ENCODE data around the gene IQSEC1.

IQSEC1 gene

DNA sequence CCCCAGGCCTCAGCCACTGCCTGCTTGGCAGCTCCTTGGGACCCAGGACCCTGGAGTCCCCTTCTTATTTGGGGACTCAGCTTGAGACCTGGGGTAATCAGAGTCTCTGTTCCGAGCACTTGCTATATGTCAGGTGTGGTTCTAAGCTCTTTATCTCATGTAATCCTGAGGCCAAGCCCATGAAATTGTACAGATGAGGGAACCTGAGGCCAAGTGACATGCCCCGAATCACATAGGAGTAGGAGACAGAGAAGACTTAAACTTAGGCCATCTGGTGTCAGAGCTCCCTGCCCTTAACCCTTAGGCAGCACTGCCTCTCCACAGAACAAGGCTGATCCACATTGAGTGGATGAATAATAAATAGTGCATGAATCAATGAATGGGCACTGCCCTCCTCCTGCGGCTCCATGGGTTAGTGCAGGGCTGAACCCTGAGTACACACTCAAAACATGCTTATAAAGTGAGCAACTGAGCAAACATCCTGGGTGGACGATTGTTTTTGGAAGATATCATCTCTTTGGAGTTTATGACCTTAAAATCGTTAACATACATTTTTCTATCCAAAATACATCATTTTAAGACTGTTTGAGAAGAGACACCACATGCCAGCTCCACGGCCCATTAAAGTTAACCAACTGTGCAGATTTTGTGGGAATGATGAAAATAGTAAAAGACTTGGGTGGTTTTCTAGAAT lies 33.2 kb upstream of the IQSEC1 start:
- DNase-seq = peak; percentile 71

DNA sequence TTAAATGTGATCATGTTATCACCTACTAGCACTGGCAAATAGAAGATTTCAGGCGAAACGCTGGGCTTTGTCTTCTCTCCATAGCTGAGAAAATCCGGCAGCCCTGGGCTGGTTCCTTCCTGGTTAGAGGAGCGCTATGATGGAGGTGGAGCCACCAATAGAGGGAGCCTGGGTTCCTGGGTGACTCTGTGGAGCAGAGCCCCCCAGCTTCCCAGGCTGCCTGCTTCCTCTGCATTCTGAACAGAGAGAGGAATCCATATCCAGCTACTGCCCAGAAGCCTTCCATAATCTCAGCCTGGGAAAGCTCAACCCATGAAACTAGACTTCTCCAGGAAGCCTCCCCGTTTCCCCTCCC lies 32.6 kb upstream of the IQSEC1 start:
- peak; percentile 30 for DNase-seq

DNA sequence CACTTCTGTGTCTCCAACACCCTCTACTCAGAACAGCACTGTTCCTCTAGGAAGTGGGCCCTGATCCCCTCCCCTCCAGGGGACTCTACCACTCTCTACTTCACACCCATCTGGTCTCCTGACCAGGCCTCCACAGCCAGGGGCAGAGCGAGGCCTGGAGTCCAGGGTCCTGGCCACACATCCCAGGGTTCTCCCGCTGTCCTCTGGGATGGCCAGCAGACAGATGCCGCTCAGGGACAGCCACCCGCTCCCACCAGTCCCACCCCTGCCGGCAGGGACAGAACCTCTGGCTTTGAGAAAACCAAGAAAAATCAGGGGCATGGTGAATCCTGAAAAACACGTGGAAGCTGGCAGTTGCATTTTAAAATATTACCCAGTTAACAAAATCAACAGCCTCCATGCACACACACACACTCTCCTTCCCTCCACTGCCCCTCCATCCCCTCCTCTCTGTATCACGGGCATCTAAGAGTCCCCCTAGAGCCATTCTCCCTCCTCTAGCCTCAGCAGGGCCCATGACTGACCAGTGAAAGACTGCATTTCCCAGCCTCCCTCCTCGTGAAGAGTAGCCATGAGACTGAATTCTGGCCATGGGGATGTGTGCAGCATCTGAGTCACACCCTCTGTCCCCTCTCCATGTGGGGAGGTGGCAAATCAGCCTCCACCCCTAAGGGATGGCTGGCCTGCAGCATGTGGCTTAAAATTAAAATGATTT lies 32.1 kb upstream of the IQSEC1 start:
- DNase-seq = no peak

DNA sequence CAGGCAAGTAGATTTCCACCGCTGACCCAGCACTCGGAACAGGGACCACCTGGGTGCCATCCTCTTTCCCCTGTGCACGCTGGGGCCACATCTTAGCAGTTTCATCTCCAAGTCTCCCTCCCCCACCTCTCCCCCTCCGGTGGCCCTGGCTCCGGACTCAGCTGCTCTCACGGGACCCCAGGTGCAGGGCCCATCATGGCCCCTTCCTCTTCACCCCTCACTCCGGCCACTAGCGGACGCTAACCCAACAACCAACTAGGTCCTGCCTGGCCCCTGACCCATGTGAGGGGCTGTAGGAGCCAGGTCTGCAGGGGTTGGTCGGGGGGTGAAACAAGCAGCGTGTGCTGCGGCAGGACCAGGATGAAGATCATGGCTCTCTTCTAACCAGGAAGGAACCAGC lies 31.3 kb upstream of the IQSEC1 start:
- DNase-seq = no peak

DNA sequence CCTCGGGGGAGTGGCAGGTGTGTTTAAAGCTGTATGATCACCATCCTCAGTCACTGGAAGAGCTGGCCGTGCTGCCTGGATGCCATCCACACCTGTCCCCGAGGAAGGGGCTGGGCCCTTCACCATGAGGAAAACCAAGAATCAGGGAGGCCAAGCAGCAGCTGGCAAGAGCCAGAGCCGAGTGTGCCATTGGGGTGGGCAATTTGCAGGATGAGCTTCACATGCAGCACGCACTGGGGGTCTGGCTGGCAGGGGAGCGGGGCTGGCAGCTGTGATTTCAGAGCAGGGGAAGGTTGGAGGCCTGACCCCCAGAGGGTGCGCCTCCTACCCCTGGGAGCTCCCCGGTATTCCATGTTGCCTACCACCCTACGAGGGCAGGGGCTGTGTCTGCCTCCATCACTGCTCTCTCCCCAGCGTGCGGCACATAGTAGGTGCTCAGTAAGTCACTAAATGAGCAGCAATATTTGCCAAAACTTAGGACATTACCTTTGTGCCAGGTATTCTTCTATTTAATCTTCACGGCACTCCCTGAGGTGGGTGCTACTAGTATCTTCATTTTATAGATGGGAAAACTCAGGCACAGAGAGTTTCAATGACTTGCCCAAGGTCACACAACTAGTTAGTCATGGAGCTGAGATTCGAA lies 30.3 kb upstream of the IQSEC1 start:
- DNase-seq = no peak

DNA sequence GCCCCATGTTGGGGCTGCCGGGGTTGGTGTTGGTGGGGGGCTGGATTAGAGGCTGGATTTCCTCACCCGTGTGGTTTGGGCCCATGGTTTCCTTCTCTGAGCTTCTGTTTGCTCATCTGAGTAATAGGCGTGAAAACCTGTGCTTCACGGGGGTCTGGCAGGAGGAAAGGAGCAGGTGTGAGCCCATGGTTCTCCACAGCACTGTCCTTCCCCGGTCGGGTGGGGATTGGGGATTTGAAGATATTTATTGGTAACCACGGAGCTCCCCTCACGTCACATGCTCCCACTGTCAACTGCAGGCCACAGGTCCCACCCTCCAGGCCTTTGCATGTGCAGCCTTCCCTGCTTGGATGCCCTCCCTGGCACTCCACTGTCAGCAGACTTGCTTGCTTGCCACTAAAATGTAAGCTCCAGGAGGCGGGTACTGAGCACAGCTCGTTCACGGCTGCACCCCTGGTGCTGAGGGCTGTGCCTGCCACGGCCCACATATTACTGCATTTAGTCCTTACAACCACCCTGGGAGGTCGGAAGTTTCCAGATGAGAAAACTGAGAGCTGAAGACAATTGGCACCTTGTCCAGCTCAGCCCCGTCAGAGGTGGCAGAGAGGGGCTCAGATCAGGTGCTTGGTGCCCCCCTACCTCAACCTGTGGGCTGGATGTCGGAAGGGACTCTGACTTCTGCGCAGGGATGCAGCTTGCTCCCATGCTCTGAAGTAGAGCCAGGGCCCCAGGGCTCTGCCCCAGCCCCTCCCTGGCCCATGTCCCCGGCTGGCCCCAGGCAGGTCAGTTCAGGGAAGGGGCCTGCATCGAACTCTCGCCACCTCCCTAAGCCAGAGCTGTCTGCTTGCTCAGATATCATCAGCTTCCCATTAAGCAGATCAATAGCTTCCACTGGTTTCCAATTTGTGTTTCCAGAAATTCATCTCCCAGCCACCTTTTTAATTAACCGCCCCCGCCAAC lies 29.4 kb upstream of the IQSEC1 start:
- no peak for DNase-seq

DNA sequence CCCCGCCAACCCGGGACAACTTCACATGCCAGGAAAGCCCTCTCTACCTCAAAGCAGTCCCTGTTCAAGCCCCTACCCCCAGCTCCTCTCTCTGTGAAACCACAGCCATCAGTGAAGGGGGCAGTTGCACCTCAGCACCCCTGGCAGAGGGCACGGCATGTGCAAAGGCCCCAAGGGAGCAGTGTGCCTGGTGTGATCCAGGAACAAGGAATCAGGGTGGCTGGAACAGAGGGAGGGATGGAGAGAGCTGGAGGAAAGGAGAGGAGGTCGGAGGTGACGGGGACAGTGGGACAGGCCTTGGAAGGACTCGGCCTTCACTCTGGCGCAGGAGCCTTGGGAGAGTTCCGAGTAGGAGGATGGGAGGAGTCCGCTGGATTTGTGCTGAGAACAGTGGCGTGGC lies 26.5 kb upstream of the IQSEC1 start:
- no peak for DNase-seq

DNA sequence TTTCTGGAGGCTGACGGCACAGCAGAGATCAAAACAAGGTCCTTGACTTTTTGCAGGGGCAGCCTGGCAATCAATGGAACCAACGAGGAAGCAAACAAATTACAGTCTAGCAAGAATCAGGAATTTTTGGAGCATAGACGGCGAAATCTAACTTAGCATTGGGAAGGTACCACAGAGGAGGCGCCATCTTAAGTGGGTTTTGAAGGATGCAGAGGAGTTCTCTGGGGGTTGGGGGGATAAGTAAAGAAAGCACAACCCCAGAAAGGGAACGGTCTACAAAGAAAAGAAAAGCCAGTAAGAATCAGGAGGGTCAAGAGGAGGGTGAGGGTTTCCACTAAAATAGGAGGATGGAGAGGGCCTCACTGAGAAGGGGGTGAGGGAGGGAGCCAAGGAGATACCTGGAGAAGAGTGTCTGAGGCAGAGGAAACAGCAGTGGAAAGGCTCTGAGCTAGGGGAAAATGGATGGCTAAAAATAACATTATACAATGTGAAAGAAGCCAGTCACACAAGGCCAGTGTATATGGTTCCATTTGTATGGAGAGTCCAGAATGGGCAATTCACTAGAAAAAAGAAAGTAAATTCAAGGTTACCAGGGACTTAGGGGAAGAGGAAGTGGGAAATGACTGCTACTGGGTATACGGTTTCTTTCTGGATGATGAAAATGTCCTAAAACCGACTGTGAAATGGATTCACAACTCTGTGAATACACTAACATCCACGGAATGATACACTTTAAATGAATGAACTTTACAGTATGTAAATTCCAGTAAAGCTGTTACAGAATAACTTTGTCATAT lies 25.2 kb upstream of the IQSEC1 start:
- DNase-seq = no peak

DNA sequence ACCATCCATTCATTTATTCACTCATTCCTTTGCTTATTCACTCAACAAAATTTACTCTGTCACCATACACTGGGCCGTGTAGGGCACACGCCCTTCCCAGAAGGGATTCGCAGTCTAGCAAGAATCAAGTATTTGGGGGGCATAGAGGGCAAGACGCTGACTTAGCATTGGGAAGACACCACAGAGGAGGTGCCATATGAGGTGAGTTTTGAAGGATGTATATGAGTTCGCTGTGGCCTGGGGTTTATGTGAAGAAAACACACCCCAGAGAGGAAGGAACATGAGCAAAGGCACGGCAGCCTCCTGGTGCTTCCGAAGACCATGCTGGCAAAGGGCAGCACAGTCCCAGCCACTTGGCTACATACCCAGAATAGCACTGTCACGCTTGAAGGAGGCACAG lies 23.1 kb upstream of the IQSEC1 start:
- no peak for DNase-seq

DNA sequence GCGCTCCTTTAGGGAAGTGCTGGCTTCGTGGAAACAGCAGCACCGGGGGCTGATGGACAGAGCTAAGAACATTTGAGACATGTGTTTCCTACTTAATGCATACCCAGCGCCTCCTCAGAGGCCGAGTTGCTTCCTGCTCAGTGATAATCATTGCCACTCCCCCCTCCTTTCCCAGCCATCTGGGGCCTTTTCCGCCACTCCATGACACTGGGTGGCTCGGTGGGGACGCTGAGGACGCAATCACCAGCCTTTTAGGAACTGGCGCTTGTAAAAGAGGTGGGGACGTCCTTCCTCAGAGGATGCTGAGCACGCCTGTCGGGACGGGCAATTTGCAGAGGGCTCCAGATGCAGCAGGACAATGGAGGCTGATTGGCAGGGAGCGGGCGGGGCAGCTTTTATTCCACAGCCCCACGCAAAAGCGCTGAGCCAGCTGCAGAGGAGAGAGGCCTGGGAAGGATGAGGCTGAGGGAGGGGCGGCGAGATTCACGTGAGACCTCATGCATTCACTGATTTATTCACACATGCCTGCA lies 22.2 kb upstream of the IQSEC1 start:
- DNase-seq = peak; percentile 61

DNA sequence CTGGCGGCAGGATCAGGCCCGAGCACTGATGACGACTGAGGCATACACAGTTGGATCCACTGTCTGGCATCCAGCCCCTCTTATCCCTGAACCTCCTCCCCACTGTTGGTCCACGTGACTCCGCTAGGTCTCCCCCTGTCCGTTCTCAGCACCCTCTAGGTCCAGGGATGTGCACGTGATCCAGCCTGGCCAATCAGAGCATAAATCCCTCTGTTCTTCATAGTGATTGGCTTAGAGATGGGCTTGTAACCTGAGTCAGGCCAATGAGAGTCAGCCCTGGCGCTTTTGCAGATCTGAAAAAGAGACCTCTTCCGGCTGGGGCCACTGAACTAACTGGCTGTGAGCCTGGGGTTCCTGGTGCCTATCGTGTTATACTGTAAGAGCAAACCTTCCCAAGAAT lies 20.5 kb upstream of the IQSEC1 start:
- DNase-seq = peak; percentile 13

DNA sequence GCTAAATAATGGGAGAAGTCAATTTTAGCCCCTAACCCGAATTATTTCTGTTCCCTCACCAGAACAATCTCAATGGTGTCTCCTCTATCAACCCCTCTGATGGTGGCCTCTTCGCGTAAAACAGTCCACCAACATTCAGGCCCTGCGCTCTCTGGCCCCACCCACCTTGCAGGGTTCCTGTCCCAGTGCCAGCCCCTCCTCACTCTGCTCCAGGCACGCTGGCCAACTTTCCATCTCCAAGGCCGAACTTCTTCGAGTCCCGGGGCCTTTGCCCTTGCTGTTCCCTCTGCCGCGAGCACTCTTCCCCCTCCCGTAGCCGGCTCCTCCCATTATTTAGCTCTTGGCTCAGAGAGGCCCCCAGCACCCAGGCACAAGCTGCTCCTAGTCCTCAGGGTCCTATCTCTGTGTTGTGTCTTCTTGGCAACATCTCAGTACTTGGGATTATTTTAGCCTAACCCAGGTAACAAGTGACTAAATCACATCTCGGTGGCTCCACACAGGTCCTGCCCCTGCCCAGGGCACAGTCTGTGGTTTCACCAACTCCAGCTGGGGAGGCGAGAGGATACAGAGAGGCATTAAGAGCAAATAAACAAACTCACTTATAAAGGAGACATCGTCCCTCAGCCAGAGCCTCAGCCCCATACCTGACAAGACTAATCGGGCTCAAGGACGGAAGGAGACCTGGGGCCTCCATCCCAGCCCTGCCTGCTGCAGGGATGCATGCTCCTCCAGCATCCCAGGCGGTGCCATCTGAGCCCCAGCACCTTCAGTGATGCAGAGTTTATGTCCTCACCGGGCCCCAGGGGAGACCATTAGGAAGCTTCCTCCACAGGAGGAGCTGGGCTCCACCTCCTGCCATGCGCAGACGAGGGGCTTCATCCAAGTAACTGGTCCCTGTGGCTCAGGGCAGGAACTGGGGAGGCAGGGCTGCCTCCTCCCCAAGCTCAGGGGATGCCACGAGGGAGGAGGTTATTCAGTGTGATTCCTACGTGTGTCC lies 19.7 kb upstream of the IQSEC1 start:
- DNase-seq = no peak

DNA sequence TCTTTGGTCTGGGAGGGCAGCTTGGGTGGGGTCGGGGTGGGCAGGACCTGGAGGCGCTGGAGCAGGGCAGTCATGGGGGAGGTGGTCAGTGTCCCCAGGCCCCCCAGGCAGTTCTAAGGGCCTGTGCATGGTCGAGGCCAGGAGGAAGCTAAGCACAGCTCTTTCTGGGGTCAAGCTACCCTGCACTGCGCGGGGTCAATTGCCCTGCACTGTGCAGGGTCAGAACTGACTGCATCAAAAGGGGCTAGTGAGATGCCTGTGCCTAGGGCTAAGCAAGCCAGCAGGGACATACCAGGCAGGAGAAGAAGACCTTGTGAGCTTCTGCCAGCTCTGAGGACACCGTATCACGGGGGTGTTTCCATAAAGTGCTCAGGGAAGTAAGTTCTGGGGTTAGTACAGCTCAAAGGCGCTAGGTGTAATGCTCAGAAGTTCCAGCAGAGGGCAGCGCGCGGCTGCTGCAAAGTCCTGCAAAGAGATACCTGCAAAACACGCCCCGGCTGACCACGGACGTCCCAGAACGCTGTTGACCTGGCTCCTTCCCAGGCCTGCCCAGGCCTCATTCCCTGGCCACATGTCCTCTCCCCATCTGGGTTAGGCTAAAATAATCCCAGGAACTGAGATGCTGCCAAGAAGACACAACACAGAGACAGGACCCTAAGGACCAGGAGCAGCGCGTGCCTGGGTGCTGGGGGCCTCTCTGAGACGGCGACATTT lies 18.8 kb upstream of the IQSEC1 start:
- peak; percentile 52 for DNase-seq

DNA sequence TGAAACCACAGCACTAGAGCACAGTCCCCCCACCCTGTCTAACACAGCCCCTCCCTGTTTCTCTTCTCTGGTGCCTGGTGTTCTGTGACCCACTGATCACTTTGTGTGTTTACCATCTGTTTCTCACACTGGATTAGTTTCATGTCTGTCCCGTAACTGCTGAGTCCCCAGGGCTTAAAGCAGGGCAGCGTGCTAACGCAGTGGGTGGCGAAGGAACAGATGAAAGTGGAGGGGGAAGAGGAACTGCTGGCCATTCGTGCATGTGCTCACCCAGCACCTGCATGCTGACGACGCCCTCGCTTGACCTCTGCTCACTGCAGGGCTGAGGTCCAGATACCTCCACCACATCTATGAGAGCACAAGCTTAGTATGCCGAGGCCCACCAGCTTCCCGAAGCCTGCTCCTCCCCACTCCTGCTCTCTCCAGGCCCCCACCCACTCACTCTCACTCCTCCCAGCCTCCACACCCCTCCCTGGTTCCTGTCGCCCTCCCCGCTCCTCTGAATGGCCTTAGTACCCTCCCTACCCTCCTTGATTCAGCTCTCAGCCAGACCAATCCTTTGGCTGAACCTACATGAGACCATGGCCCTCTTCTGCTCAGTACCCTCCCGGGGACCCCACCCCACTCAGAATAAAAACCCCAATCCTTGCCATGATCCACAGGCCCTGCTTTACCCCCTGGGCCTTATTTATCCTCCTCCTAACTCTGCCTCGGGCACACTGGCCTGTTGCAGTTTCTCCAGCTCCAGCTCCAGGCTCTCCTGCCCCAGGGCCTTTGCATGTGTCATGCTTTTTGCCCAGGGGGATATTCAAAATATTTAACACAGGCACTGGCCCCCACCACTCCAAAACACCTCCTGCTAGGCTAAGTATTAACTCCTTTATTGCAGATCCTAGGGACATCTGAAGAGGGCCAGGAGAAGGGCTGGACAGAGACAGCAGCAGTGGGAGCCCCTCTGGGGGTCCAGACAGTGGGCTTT lies 15.1 kb upstream of the IQSEC1 start:
- DNase-seq = peak; percentile 70

DNA sequence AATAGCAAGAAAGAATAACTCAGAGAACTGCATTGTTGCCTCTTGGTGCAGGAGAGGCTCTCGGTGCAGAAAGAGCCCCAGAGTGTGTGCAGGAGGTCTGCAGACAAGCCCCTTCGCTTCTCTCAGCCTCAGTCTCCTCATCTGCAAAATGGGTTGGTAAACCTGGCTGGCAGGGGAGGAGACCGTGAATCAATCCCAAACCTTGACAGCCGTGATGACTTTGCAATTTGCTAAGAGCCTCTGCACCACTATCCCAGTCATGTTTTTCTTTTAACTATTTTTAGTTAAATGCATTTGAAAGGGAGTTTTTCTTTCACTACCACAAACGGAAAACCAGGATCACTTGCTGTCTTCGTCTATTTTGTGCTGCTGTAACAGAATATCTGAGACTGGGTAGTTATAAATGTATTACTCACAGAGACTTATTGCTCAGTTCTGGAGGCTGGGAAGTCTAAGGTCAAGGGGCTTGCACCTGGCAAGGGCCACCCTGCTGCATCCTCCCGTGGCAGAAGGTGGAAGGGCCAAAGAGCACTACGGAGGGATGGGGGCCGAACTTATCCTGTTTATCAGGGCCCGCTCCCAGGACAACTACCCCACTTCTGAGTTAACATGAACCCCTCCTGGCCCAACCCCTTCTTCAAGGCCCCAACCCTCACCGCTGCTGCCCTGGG lies 14.2 kb upstream of the IQSEC1 start:
- DNase-seq = peak; percentile 38

DNA sequence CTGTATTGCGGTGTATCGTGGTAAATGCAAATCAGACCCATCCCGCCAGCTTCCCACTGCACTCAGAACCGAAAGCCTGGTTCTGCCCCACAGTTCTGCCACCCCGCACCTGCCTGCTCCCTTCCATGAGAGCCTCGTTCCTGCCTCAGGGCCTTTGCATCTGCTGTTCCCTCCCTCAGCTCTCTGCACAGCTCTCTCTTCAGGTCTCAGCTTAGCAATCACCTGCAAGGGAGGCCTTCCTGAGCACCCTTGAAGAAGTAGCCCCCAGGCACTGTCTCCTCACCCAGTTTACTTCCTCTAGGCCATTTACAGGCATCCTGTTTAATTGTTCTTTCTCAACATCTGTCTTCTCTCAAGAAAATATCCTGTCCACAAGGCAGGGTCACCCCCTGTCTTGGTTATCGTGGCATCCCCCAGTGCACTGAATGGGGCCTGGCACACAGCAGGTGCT lies 13.3 kb upstream of the IQSEC1 start:
- DNase-seq = peak; percentile 72

DNA sequence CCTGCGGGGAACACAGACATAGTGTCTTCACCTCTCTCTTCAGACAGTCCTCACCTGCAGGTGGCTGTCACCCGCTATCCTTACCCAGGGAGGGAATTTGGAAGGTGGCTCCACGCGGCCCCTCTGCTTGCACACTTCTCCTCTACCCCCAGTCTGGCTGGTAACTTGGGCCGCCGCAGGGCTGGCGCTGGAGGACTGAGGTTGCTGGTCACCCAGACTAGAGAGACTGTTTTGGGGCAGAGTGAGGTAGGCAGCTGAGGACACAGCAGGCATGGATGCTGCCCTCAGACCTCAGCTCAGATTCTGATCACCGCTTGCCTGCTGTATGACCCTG lies 12.6 kb upstream of the IQSEC1 start:
- DNase-seq = no peak

All from NCI-H69 (cell line).